ENCODE results near the gene DOLPP1. TPM values are rescaled to one million over a fixed set of nuclear protein-coding genes. Genes with fewer than 3 reads are reported as not detected.

DOLPP1 gene
- total and polyA plus RNA-seq, 2 of the 13 experiments (the other 11 are each of a cell fraction or from before 2014, with no cell fraction given), result 21.0 to 34.1 TPM

- TF ChIP-seq NFYC (CRISPR knock-in tag; IDR thresholded peaks at IDR 0.05) (peak; percentile 87), TBX3 (IDR thresholded peaks at IDR 0.05; ENCODE audit: borderline replicate concordance) (peak; percentile 44; the same call in 1 of the 2 replicates), SIN3A (IDR thresholded peaks at IDR 0.05; ENCODE audit: borderline replicate concordance, low read depth, low read length) (peak; percentile 82; the same call in 1 of the 2 replicates), KLF16 (CRISPR knock-in tag; IDR thresholded peaks at IDR 0.05) (peak in 1 of 2 experiments; percentile 76; a peak in 2 of 4 replicates), ZNF660 (CRISPR knock-in tag; IDR thresholded peaks at IDR 0.05; ENCODE audit: borderline replicate concordance, low read depth) (no peak), TAF1 (CRISPR knock-in tag; IDR thresholded peaks at IDR 0.05) (peak; percentile 92), THAP11 (CRISPR knock-in tag; IDR thresholded peaks at IDR 0.05) (peak; percentile 75), LCORL (IDR thresholded peaks at IDR 0.05) (no peak), LCORL (CRISPR knock-in tag; IDR thresholded peaks at IDR 0.05) (no peak; the same call in 1 of the 2 replicates), AKNA (CRISPR knock-in tag; IDR thresholded peaks at IDR 0.05; ENCODE audit: borderline replicate concordance) (no peak), SOX13 (IDR thresholded peaks at IDR 0.05) (0 out of 2 replicates have a peak, but pooled peaks have one; percentile 20), SOX13 (CRISPR knock-in tag; conservative IDR thresholded peaks at IDR 0.05 in 1 of 2, IDR thresholded peaks at IDR 0.05 in 1 of 2) (no peak; a peak in 1 of 4 replicates), FOXC1 (CRISPR knock-in tag; IDR thresholded peaks at IDR 0.05; ENCODE audit: borderline replicate concordance) (peak; percentile 71; the same call in 1 of the 2 replicates), HMGXB3 (CRISPR knock-in tag; IDR thresholded peaks at IDR 0.05; ENCODE audit: borderline replicate concordance) (peak; percentile 78; the same call in 1 of the 2 replicates)
- TF ChIP-seq, protein P1, sequence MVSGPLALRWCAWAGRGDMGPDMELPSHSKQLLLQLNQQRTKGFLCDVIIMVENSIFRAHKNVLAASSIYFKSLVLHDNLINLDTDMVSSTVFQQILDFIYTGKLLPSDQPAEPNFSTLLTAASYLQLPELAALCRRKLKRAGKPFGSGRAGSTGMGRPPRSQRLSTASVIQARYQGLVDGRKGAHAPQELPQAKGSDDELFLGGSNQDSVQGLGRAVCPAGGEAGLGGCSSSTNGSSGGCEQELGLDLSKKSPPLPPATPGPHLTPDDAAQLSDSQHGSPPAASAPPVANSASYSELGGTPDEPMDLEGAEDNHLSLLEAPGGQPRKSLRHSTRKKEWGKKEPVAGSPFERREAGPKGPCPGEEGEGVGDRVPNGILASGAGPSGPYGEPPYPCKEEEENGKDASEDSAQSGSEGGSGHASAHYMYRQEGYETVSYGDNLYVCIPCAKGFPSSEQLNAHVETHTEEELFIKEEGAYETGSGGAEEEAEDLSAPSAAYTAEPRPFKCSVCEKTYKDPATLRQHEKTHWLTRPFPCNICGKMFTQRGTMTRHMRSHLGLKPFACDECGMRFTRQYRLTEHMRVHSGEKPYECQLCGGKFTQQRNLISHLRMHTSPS (CRISPR knock-in tag; IDR thresholded peaks at IDR 0.05; ENCODE audit: low read depth), result peak; percentile 37
These were observed 44.5 kb upstream of the DOLPP1 start, which contains the start of gene MIGA2 (continued) for GRCh38 chr9:129036241-129036922.

Data from HepG2 (cell line).